Brain microvascular endothelial cell (primary cell): ENCODE measurements around the gene PES1.

Source experiments
- DNase-seq: peaks from one replicate; pipeline ENCODE4 v3.0.0-alpha.2; 2020
- H3K27ac ChIP-seq: fragments of 250-450 bp; sonication (Bioruptor Pico); 2 replicates; pipeline ENCODE4 v1.5.1; 2020; ENCODE audit warnings: mild to moderate bottlenecking, moderate library complexity
- H3K27me3 ChIP-seq: fragments of 250-450 bp; sonication (Bioruptor Pico); replicated peaks from 2 replicates; pipeline ENCODE4 v1.5.1; 2020; ENCODE audit warnings: mild to moderate bottlenecking
- H3K36me3 ChIP-seq: fragments of 250-450 bp; sonication (Bioruptor Pico); replicated peaks from 2 replicates; pipeline ENCODE4 v1.5.1; 2020; ENCODE audit warnings: mild to moderate bottlenecking
- H3K4me3 ChIP-seq: 2 replicates; pipeline ENCODE4 v1.5.1; 2011; ENCODE audit warnings: low read depth, mild to moderate bottlenecking, control low read depth, low read length, moderate library complexity
- in situ Hi-C: cut with HindIII; loops from 2 replicates; pipeline ENCODE4 v1.10.0; 2017; ENCODE audit warnings: low sequenced_read_pairs, low pct_ligation_motif_present
- TF ChIP-seq, protein P1 (sequence below): IDR thresholded peaks from 2 replicates; pipeline ENCODE4 v1.5.1; 2011; ENCODE audit warnings: low read depth, mild to moderate bottlenecking, moderate library complexity, low read length, control low read depth, inconsistent platforms; ENCODE audit errors: missing control alignments

Gene PES1

DNA sequence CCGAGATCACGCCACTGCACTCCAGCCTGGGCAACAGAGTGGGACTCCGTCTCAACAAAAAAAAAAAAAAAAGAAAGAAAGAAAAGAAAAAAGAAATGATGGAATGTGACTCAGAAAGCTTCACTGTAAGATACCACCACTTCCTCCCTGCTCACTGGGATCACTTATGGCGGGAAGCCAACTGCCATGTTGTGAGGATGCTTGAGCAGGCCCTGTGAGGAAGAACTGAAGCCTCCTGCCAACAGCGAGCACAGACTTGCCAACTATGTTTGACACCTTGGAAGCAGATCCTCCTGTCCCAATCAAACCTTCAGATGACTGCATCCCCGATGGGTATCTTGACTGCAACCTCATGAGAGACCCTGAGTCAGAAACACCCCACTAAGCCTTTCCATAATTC, 53.4 kb downstream of the PES1 start:
- H3K36me3 ChIP-seq: no peaks in the 10 kb centered on the region
- TF ChIP-seq, protein P1, sequence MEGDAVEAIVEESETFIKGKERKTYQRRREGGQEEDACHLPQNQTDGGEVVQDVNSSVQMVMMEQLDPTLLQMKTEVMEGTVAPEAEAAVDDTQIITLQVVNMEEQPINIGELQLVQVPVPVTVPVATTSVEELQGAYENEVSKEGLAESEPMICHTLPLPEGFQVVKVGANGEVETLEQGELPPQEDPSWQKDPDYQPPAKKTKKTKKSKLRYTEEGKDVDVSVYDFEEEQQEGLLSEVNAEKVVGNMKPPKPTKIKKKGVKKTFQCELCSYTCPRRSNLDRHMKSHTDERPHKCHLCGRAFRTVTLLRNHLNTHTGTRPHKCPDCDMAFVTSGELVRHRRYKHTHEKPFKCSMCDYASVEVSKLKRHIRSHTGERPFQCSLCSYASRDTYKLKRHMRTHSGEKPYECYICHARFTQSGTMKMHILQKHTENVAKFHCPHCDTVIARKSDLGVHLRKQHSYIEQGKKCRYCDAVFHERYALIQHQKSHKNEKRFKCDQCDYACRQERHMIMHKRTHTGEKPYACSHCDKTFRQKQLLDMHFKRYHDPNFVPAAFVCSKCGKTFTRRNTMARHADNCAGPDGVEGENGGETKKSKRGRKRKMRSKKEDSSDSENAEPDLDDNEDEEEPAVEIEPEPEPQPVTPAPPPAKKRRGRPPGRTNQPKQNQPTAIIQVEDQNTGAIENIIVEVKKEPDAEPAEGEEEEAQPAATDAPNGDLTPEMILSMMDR: no peak
- peaks cover 13% of the 10 kb centered on the region for H3K27me3 ChIP-seq
- in situ Hi-C loops: no loop called here
- H3K27ac ChIP-seq: no peak overlapping the region
- no peak overlapping the region for H3K4me3 ChIP-seq
- peak; percentile 27 for DNase-seq

DNA sequence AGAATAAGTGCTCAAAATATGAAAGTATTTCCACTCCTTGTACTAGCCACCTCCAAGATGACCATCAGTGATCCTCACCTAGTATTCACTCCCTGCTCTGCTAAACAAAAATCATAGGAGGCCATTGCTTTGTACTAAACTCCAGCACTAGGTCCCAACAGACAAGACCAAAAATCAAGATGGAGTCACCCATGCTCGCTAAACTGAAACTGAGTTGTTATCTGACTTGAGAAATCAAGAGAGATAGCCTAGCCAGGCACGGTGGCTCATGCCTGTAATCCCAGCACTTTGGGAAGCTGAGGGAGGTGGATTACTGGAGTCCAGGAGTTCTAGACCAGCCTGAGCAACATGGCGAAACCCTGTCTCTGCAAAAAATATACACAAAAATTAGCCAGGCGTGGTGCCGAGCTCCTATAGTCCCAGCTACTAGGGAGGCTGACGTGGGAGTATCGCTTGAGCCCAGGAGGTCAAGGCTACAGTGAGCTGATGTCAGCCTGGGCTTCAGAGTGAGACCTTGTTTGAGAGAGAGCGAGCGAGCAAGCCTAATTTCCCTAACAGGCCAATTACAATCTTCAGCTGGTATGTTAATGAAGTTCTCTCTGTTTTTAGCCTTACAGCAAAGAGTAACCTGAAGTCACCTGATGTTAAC, 54.5 kb downstream of the PES1 start:
- Histone ChIP-seq H3K36me3 (no peaks in the 10 kb centered on the region), H3K4me3 (no peak overlapping the region), H3K27me3 (peaks cover 3% of the 10 kb centered on the region), H3K27ac (no peak overlapping the region)
- TF ChIP-seq, protein P1: no peak
- DNase-seq: no peak
- in situ Hi-C loops: no loop called here

- no peak overlapping the region for H3K27ac ChIP-seq
- H3K36me3 ChIP-seq: no peaks in the 10 kb centered on the region
- TF ChIP-seq, protein P1: no peak
- in situ Hi-C loops: no loop called here
- no peak overlapping the region for H3K4me3 ChIP-seq
- no peaks in the 10 kb centered on the region for H3K27me3 ChIP-seq
- DNase-seq: no peak
Observed at GRCh38 chr22:30535182-30535581, 56.5 kb downstream of the PES1 start.

- Histone ChIP-seq H3K27me3 (no peaks in the 10 kb centered on the region), H3K36me3 (no peaks in the 10 kb centered on the region), H3K4me3 (no peak overlapping the region), H3K27ac (no peak overlapping the region)
- DNase-seq: no peak
- TF ChIP-seq, protein P1: peak; percentile 8
- in situ Hi-C loops: no loop called here
Observed at GRCh38 chr22:30531651-30532608, 59.8 kb downstream of the PES1 start.

GRCh38 chr22:30526656-30527055, 65.1 kb downstream of the PES1 start:
- TF ChIP-seq, protein P1: no peak
- no peaks in the 10 kb centered on the region for H3K27me3 ChIP-seq
- no peak overlapping the region for H3K4me3 ChIP-seq
- in situ Hi-C loops: no loop called here
- no peaks in the 10 kb centered on the region for H3K36me3 ChIP-seq
- DNase-seq: no peak
- H3K27ac ChIP-seq: no peak overlapping the region
